ENCODE results near the gene CCDC15.

GRCh38 chr11:125078516-125079140, 124.6 kb downstream of the CCDC15 start:
- TF ChIP-seq, protein P1, sequence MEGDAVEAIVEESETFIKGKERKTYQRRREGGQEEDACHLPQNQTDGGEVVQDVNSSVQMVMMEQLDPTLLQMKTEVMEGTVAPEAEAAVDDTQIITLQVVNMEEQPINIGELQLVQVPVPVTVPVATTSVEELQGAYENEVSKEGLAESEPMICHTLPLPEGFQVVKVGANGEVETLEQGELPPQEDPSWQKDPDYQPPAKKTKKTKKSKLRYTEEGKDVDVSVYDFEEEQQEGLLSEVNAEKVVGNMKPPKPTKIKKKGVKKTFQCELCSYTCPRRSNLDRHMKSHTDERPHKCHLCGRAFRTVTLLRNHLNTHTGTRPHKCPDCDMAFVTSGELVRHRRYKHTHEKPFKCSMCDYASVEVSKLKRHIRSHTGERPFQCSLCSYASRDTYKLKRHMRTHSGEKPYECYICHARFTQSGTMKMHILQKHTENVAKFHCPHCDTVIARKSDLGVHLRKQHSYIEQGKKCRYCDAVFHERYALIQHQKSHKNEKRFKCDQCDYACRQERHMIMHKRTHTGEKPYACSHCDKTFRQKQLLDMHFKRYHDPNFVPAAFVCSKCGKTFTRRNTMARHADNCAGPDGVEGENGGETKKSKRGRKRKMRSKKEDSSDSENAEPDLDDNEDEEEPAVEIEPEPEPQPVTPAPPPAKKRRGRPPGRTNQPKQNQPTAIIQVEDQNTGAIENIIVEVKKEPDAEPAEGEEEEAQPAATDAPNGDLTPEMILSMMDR (IDR thresholded peaks at IDR 0.05): no peak
- no peak for TF ChIP-seq POLR2A (IDR thresholded peaks at IDR 0.05)

Data from body of pancreas (tissue), 4 donors.